K562 (cell line): ENCODE data around the gene WDR64. TPM values are rescaled to one million over a fixed set of nuclear protein-coding genes. Genes with fewer than 3 reads are reported as not detected.

ENCODE experiments used
- ATAC-seq: fragments of 200-7000 bp; cut with Tn5 transposase; 3 replicates; pipeline ENCODE4 v1.9.1; 2020; ENCODE audit warnings: moderate library complexity
- BruUV-seq: library from RNA; stranded (reverse); fragments of 400-500 nt; replicated peaks from 2 replicates; lab custom pipeline; 2021; lab: Mats Ljungman, UMichigan
- CTCF ChIA-PET: fragments of 300-600 bp; formaldehyde crosslinking; extraction: SDS; loops from one replicate; lab custom pipeline; 2021; ENCODE audit warnings: low intra/inter-chr PET ratio; lab: Yijun Ruan, JAX
- POLR2A ChIA-PET: fragments of 300-600, 350-650 bp; sonication (Branson Sonifier 250); formaldehyde crosslinking; extraction: SDS; loops from one replicate; lab custom pipeline; 2021; ENCODE audit warnings: antibody characterized with exemption, inconsistent platforms; lab: Yijun Ruan, JAX
- DNase-seq, 4 experiments: peaks; one replicate each; pipeline versions ENCODE4 v3.0.0 to v3.0.0-alpha.2; 2011 to 2018; ENCODE audit warnings: low spot score in 3 of 4, mixed read lengths in 3 of 4; ENCODE audit errors: extremely low read depth in 1 of 4
- FAIRE-seq: peaks from 2 replicates; lab custom pipeline; 2011; peaks lifted over from hg19 to GRCh38; lab: Jason Lieb, UNC
- H2AFZ ChIP-seq: 2 replicates; pipeline ENCODE4 v1.6.0; 2011; ENCODE audit warnings: low read depth, low read length, control low read depth, inconsistent platforms
- H3K27ac ChIP-seq: fragments of 200-600 bp; 3 replicates; pipeline ENCODE4 v1.8.0; 2011; ENCODE audit warnings: low read depth, mild to moderate bottlenecking, control low read depth, inconsistent platforms, low read length, moderate library complexity, mixed read lengths; ENCODE audit errors: extremely low read depth
- H3K27me3 ChIP-seq, 2 experiments: fragments of 300-600 bp in 1 of 2; 2 replicates in 1 of 2; 3 replicates in 1 of 2; pipeline versions ENCODE4 v1.6.0 to v1.8.0; 2011; ENCODE audit warnings: inconsistent platforms in 2 of 2, low read length in 2 of 2, mild to moderate bottlenecking in 1 of 2, mixed read lengths in 1 of 2, moderate library complexity in 1 of 2; ENCODE audit not compliant: control insufficient read depth in 2 of 2, insufficient read depth in 2 of 2
- H3K36me3 ChIP-seq: fragments of 300-600 bp; 3 replicates; pipeline ENCODE4 v1.8.0; 2011; ENCODE audit warnings: mild to moderate bottlenecking, low read length, inconsistent platforms; ENCODE audit not compliant: control insufficient read depth, insufficient read depth
- H3K4me1 ChIP-seq, 2 experiments: fragments of 200-600 bp in 1 of 2; replicated peaks in 1 of 2; 2 replicates in 1 of 2; 3 replicates in 1 of 2; pipeline versions ENCODE4 v1.5.1 to v1.8.0; 2011; ENCODE audit warnings: inconsistent platforms in 2 of 2, low read length in 2 of 2, mild to moderate bottlenecking in 1 of 2, mixed read lengths in 1 of 2, moderate library complexity in 1 of 2; ENCODE audit not compliant: control insufficient read depth in 2 of 2, insufficient read depth in 2 of 2
- H3K4me2 ChIP-seq: 2 replicates; pipeline ENCODE4 v1.6.1; 2011; ENCODE audit warnings: low read length, control low read depth, inconsistent platforms, mixed read lengths; ENCODE audit not compliant: insufficient read depth
- H3K4me3 ChIP-seq: fragments of 200-600 bp; sonication (generic), shearing (Covaris generic); 2 replicates; pipeline ENCODE4 v1.5.1; 2016; ENCODE audit warnings: control low read depth, inconsistent platforms
- H3K79me2 ChIP-seq: fragments of 200-600 bp; 3 replicates; pipeline ENCODE4 v1.8.0; 2011; ENCODE audit warnings: low read length, inconsistent platforms; ENCODE audit not compliant: control insufficient read depth, insufficient read depth
- H3K9ac ChIP-seq, 2 experiments: 2 replicates each; pipeline versions ENCODE4 v1.6.0 to v1.6.1; 2011; ENCODE audit warnings: low read depth in 2 of 2, low read length in 2 of 2, control low read depth in 1 of 2, inconsistent platforms in 1 of 2, mild to moderate bottlenecking in 1 of 2, mixed read lengths in 1 of 2; ENCODE audit not compliant: insufficient read depth in 1 of 2
- H3K9me1 ChIP-seq: one replicate; pipeline ENCODE4 v1.6.0; 2011; ENCODE audit warnings: inconsistent platforms, mild to moderate bottlenecking, low read length, moderate library complexity; ENCODE audit not compliant: control insufficient read depth, insufficient read depth
- H3K9me3 ChIP-seq: replicated peaks from 2 replicates; pipeline ENCODE4 v1.5.1; 2011; ENCODE audit warnings: low read depth, low read length, inconsistent platforms; ENCODE audit not compliant: control insufficient read depth, insufficient read depth
- H4K20me1 ChIP-seq: replicated peaks from 2 replicates; pipeline ENCODE4 v1.6.1; 2011; ENCODE audit warnings: low read length, inconsistent platforms, mixed read lengths; ENCODE audit not compliant: control insufficient read depth, insufficient read depth
- HSF4 ChIP-seq: fragments of 250-450 bp; sonication (Bioruptor Pico); IDR thresholded peaks from 2 replicates; pipeline ENCODE4 v2.1.2; 2022; ENCODE audit warnings: mild to moderate bottlenecking, moderate library complexity, borderline replicate concordance
- PCBP1 ChIP-seq: fragments of 200-400 bp; formaldehyde crosslinking; IDR thresholded peaks from 2 replicates; pipeline ENCODE4 v1.6.1; 2018; ENCODE audit warnings: mild to moderate bottlenecking, low read depth, low read length; ENCODE audit not compliant: poor library complexity, severe bottlenecking
- PCBP2 ChIP-seq: fragments of 200-400 bp; formaldehyde crosslinking; IDR thresholded peaks from 2 replicates; pipeline ENCODE4 v1.6.1; 2018; ENCODE audit warnings: low read length, low read depth, mild to moderate bottlenecking, moderate library complexity; ENCODE audit not compliant: poor library complexity, severe bottlenecking
- RBM22 ChIP-seq: fragments of 200-400 bp; formaldehyde crosslinking; IDR thresholded peaks from 2 replicates; pipeline ENCODE4 v1.6.1; 2018; ENCODE audit warnings: low read length, low read depth; ENCODE audit not compliant: poor library complexity, severe bottlenecking
- ZNF282 ChIP-seq: sonication (generic); formaldehyde crosslinking; IDR thresholded peaks from 2 replicates; pipeline ENCODE4 v1.8.1; 2023; ENCODE audit warnings: missing genetic modification reagents
- ZNF316 ChIP-seq: fragments of 450-650 bp; IDR thresholded peaks from 2 replicates; pipeline ENCODE4 v1.6.1; 2016
- WGBS: fragments of 100-300 bp; shearing (Covaris generic); methylation state at CpG from one replicate; pipeline ENCODE4 v1.1.6; 2016; ENCODE audit warnings: low coverage, mixed read lengths; ENCODE audit not compliant: insufficient coverage; ENCODE audit errors: missing lambda C conversion rate; 5-methylcytosine and 5-hydroxymethylcytosine counted together
- in situ Hi-C: fragments of 300-500 bp; cut with MboI; formaldehyde crosslinking; loops from 4 replicates; pipeline ENCODE4 v1.15.0; 2018; ENCODE audit warnings: inconsistent platforms, mixed read lengths
- intact Hi-C: fragments of 100-400 bp; cut with micrococcal nuclease; formaldehyde crosslinking; loops from 2 replicates; pipeline ENCODE4 v1.14.2; 2022
- polyA plus RNA-seq, 8 experiments: library from polyadenylated mRNA; depleted of rRNA in 4 of 8; stranded (reverse) in 5 of 8; unstranded in 3 of 8; fragments of >200 nt; fragmentation: Nextera tagmentation in 2 of 8; fragmentation: Illumina TruSeq in 1 of 8; extraction: Ambion mirVana in 2 of 8; extraction: Trizol in 1 of 8; gene quantifications; 2 replicates each; pipeline versions ENCODE4 v1.2.1 to v1.2.3, GENCODE V29; 2011 to 2014; ENCODE audit warnings: inconsistent platforms in 1 of 8, missing spikeins in 1 of 8
- total RNA-seq, 7 experiments: library from RNA; depleted of rRNA in 6 of 7; stranded (reverse); fragments of >200 nt in 6 of 7; fragmentation: Illumina TruSeq in 2 of 7; extraction: Trizol in 2 of 7; gene quantifications; 2 replicates each; pipeline versions ENCODE4 v1.2.1 to v1.2.3, GENCODE V29; 2011 to 2021; ENCODE audit warnings: low replicate concordance in 1 of 7
- TF ChIP-seq, protein P1 (sequence below): fragments of 250-450 bp; sonication (Bioruptor Pico); IDR thresholded peaks from 2 replicates; pipeline ENCODE4 v1.8.0; 2021; ENCODE audit warnings: moderate library complexity, mild to moderate bottlenecking, inconsistent platforms

Gene WDR64
- total and polyA plus RNA-seq, 9 of the 15 experiments (the other 6 are each of a cell fraction or from before 2014, with no cell fraction given), result 0.06 to 0.29 (median 0.19) TPM; not detected in 5

DNA sequence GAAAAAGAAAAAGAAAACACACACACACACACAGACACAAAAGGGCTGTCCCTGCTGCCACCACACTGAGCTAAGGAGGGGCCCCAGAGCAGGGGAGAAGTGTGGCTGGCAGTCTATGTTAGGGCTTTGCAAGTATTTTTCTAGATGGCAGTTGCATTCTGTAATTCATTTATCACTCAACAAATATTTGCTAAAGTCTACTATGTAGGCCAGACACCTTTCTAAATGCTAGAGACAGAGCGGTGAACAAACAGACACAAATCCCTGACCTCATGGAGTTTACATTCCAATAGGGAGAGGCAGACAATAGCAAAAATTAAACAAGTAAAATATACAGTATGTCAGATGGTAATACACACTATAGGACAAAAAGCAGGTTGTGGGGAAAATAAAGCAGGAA is 20.2 kb downstream of the WDR64 start:
- no peaks in the 10 kb centered on the region for H3K9me1 ChIP-seq
- no peaks in the 10 kb centered on the region for H3K36me3 ChIP-seq
- ATAC-seq (no peak), FAIRE-seq (no peak), DNase-seq (no peak)
- WGBS, result 87% methylated on average over 1 of the region's 1 CpG
- H3K27ac ChIP-seq, result no peak overlapping the region
- in situ Hi-C loops (no loop called here), intact Hi-C loops (no loop called here)
- TF ChIP-seq ZNF316, result peak; percentile 34
- TF ChIP-seq, protein P1, sequence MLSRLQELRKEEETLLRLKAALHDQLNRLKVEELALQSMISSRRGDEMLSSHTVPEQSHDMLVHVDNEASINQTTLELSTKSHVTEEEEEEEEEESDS (CRISPR knock-in tag), result no peak
- no peaks in the 10 kb centered on the region for H3K9me3 ChIP-seq
- ChIA-PET POLR2A (interaction anchor here (0.5 kb wide), 1 partner anchor 312 kb away, joined by 3 read pairs; no protein-coding TSS in a partner anchor), CTCF (no interaction called here)
- H2AFZ ChIP-seq, result peak overlapping the region; percentile 49; the same call in 1 of the 2 replicates
- no peaks in the 10 kb centered on the region for H4K20me1 ChIP-seq
- no peaks in the 10 kb centered on the region for H3K79me2 ChIP-seq
- H3K4me2 ChIP-seq, result no peak overlapping the region
- H3K4me3 ChIP-seq, result no peak overlapping the region
- H3K4me1 ChIP-seq, result no peaks in the 10 kb centered on the region; a peak in 2 of 5 replicates
- no peaks in the 10 kb centered on the region for H3K27me3 ChIP-seq
- BruUV-seq, result no TSS peak
- H3K9ac ChIP-seq, result no peak overlapping the region

DNA sequence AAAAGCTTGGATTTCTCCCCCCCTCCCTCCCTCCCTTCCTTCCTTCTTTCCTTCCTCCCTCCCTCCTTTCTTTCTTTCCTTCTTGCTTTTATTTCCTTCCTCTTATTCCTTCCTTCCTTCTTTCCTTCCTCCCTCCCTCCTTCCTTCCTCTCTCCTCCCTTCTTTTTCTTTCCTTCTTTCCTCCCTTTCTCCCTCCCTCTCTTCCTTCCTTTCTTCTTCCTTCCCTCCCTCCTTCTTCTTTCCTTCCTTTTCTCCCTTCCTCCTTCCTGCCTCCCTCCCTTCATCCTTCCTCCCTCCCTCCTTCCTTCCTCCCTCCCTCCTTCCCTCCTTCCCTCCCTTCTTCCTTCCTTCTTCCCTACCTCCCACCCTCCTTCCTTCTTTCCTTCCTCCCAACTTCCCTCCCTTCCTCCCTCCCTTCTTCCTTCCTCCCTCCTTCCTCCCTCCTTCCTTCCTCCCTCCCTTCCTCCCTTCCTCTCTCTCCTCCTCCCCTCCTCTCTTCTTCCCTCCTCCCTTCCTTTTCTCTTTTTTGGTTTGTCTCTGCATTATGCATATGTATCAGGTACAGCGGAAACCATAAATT is 22.8 kb downstream of the WDR64 start:
- in situ Hi-C loops, result no loop called here
- CTCF ChIA-PET, result no interaction called here
- no peaks in the 10 kb centered on the region; a peak in 2 of 5 replicates for H3K4me1 ChIP-seq
- no peaks in the 10 kb centered on the region for H3K36me3 ChIP-seq
- DNase-seq (no peak), ATAC-seq (no peak), FAIRE-seq (no peak)
- H3K4me3 ChIP-seq, result no peak overlapping the region
- no peak overlapping the region for H2AFZ ChIP-seq
- no peaks in the 10 kb centered on the region for H3K27me3 ChIP-seq
- H3K9ac ChIP-seq, result no peak overlapping the region
- H3K9me3 ChIP-seq, result no peaks in the 10 kb centered on the region
- POLR2A ChIA-PET, result interaction anchor here (1.0 kb wide), 1 partner anchor 12 kb away, joined by 3 read pairs; no protein-coding TSS in a partner anchor
- no peaks in the 10 kb centered on the region for H3K9me1 ChIP-seq
- no peak overlapping the region for H3K27ac ChIP-seq
- WGBS, result 100% methylated on average over 1 of the region's 1 CpG
- no peaks in the 10 kb centered on the region for H4K20me1 ChIP-seq
- no TSS peak for BruUV-seq
- intact Hi-C loops, result no loop called here
- peak; percentile 96 for TF ChIP-seq PCBP2
- TF ChIP-seq HSF4, result no peak
- TF ChIP-seq PCBP1, result peak; percentile 94
- TF ChIP-seq RBM22, result no peak
- no peak for TF ChIP-seq ZNF282 (CRISPR knock-in tag)
- TF ChIP-seq, all 486 proteins: peak for 2
- Histone ChIP-seq H3K79me2 (no peaks in the 10 kb centered on the region), H3K4me2 (no peak overlapping the region)
